GM23248 (cell line): ENCODE data around the gene CPNE2. TPM values are rescaled to one million over a fixed set of nuclear protein-coding genes. Genes with fewer than 3 reads are reported as not detected.

Experiments
- DNase-seq: peaks from one replicate; pipeline ENCODE4 v3.0.0-alpha.2; 2015
- H2AFZ ChIP-seq: fragments of 200-600 bp; sonication (generic); 2 replicates; pipeline ENCODE4 v1.6.1; 2016; ENCODE audit warnings: antibody characterized with exemption
- H3F3A ChIP-seq: fragments of 200-600 bp; sonication (generic); 2 replicates; pipeline ENCODE4 v1.6.1; 2016; ENCODE audit warnings: mild to moderate bottlenecking, antibody characterized with exemption, mixed run types; ENCODE audit not compliant: insufficient read depth
- H3K27ac ChIP-seq: fragments of 200-600 bp; sonication (generic); 2 replicates; pipeline ENCODE4 v1.5.1; 2016; ENCODE audit warnings: mild to moderate bottlenecking
- H3K27me3 ChIP-seq: fragments of 200-600 bp; sonication (generic); replicated peaks from 2 replicates; pipeline ENCODE4 v1.6.1; 2016; ENCODE audit warnings: mild to moderate bottlenecking; ENCODE audit not compliant: insufficient read depth
- H3K36me3 ChIP-seq: fragments of 200-600 bp; sonication (generic); 2 replicates; pipeline ENCODE4 v1.6.1; 2016; ENCODE audit warnings: low read depth, mild to moderate bottlenecking
- H3K4me1 ChIP-seq: fragments of 200-600 bp; sonication (generic); 2 replicates; pipeline ENCODE4 v1.6.1; 2016; ENCODE audit warnings: mild to moderate bottlenecking; ENCODE audit not compliant: insufficient read depth
- H3K4me2 ChIP-seq: fragments of 200-600 bp; sonication (generic); one replicate; pipeline ENCODE4 v1.6.1; 2016; ENCODE audit warnings: mild to moderate bottlenecking; ENCODE audit not compliant: unreplicated experiment
- H3K4me3 ChIP-seq: fragments of 200-600 bp; sonication (generic); 2 replicates; pipeline ENCODE4 v1.5.1; 2016; ENCODE audit warnings: mild to moderate bottlenecking
- H3K79me2 ChIP-seq: fragments of 200-600 bp; sonication (generic); 2 replicates; pipeline ENCODE4 v1.6.1; 2016; ENCODE audit warnings: mild to moderate bottlenecking; ENCODE audit not compliant: insufficient read depth
- H3K9ac ChIP-seq: fragments of 200-600 bp; sonication (generic); 2 replicates; pipeline ENCODE4 v1.6.1; 2016; ENCODE audit warnings: mild to moderate bottlenecking
- H3K9me2 ChIP-seq: fragments of 200-600 bp; sonication (generic); 2 replicates; pipeline ENCODE4 v1.6.1; 2016; ENCODE audit warnings: mixed run types, mild to moderate bottlenecking, moderate library complexity; ENCODE audit not compliant: insufficient read depth
- H3K9me3 ChIP-seq: fragments of 200-600 bp; sonication (generic); one replicate; pipeline ENCODE4 v1.6.1; 2017; ENCODE audit warnings: low read depth
- H4K20me1 ChIP-seq: fragments of 200-600 bp; sonication (generic); 2 replicates; pipeline ENCODE4 v1.6.0; 2016; ENCODE audit not compliant: insufficient read depth
- EZH2 ChIP-seq: fragments of 200-600 bp; sonication (generic); IDR thresholded peaks from 2 replicates; pipeline ENCODE4 v1.6.1; 2018; ENCODE audit warnings: antibody characterized with exemption, mild to moderate bottlenecking; ENCODE audit not compliant: insufficient read depth, poor library complexity, severe bottlenecking
- EZH2phosphoT487 ChIP-seq: fragments of 200-600 bp; sonication (generic); IDR thresholded peaks from 2 replicates; pipeline ENCODE4 v1.6.1; 2018; ENCODE audit warnings: antibody characterized with exemption, moderate library complexity, mild to moderate bottlenecking, low read depth; ENCODE audit not compliant: insufficient read depth
- whole genome bisulfite sequencing, 2 experiments: methylation state at CpG; one replicate each; pipeline ENCODE4 v1.1.6; 2015 to 2017; ENCODE audit warnings: low lambda C conversion rate in 2 of 2, low coverage in 1 of 2; ENCODE audit errors: missing lambda C conversion rate in 2 of 2; 5-methylcytosine and 5-hydroxymethylcytosine counted together
- in situ Hi-C: fragments of 300-500 bp; cut with MboI; formaldehyde crosslinking; loops from 2 replicates; pipeline ENCODE4 v1.15.0; 2020
- polyA plus RNA-seq: library from polyadenylated mRNA; unstranded; fragments of >200 nt; fragmentation: Nextera tagmentation; extraction: Ambion mirVana; gene quantifications from 2 replicates; pipeline ENCODE4 v1.2.1, GENCODE V29; 2016
- total RNA-seq: library from RNA; depleted of rRNA; stranded (reverse); fragments of >200 nt; shearing (Covaris generic); gene quantifications from 2 replicates; pipeline ENCODE4 v1.2.3, GENCODE V29; 2014

The CPNE2 gene
- total and polyA plus RNA-seq, 2 experiments from 2014 or later = 9.0 to 13.9 TPM

GRCh38 chr16:57102888-57103851 is 10.8 kb downstream of the CPNE2 start:
- Histone ChIP-seq H3K4me2 (no peak overlapping the region), H3K36me3 (no peaks in the 10 kb centered on the region), H3K79me2 (no peaks in the 10 kb centered on the region), H3K4me3 (no peak overlapping the region), H3K9me2 (no peaks in the 10 kb centered on the region), H4K20me1 (no peaks in the 10 kb centered on the region), H3F3A (no peaks in the 10 kb centered on the region), H3K27ac (no peak overlapping the region), H3K27me3 (no peaks in the 10 kb centered on the region), H3K9me3 (no peaks in the 10 kb centered on the region), H3K4me1 (0 out of 2 replicates have a peak, but pooled peaks cover 6% of the 10 kb centered on the region), H2AFZ (no peak overlapping the region), H3K9ac (no peak overlapping the region)
- in situ Hi-C loops = no loop called here
- TF ChIP-seq EZH2phosphoT487 (no peak), EZH2 (no peak)
- no peak for DNase-seq
- whole genome bisulfite sequencing, 2 experiments = 85 to 86% methylated on average over 16 of the region's 16 CpGs

GRCh38 chr16:57104706-57105105 is 12.3 kb downstream of the CPNE2 start:
- Histone ChIP-seq H3K9me2 (no peaks in the 10 kb centered on the region), H3K9me3 (no peaks in the 10 kb centered on the region), H3K79me2 (no peaks in the 10 kb centered on the region), H2AFZ (no peak overlapping the region), H3K4me2 (no peak overlapping the region), H3K4me1 (0 out of 2 replicates have a peak, but pooled peaks cover 6% of the 10 kb centered on the region), H3K4me3 (no peak overlapping the region), H3K9ac (no peak overlapping the region), H3K36me3 (no peaks in the 10 kb centered on the region), H3K27me3 (no peaks in the 10 kb centered on the region), H3K27ac (no peak overlapping the region), H3F3A (no peaks in the 10 kb centered on the region), H4K20me1 (no peaks in the 10 kb centered on the region)
- 80 to 88% methylated on average over 3 of the region's 3 CpGs for WGBS, 2 experiments
- no peak for DNase-seq
- in situ Hi-C loops = no loop called here
- TF ChIP-seq EZH2phosphoT487 (no peak), EZH2 (no peak)

- Histone ChIP-seq H3K36me3 (no peaks in the 10 kb centered on the region), H3K27ac (no peak overlapping the region), H3K4me2 (no peak overlapping the region), H3K9me3 (no peaks in the 10 kb centered on the region), H3K79me2 (no peaks in the 10 kb centered on the region), H3K4me3 (no peak overlapping the region), H3K9ac (no peak overlapping the region), H3K27me3 (no peaks in the 10 kb centered on the region), H4K20me1 (no peaks in the 10 kb centered on the region), H2AFZ (no peak overlapping the region), H3K4me1 (0 out of 2 replicates have a peak, but pooled peaks cover 2% of the 10 kb centered on the region), H3F3A (no peaks in the 10 kb centered on the region), H3K9me2 (no peaks in the 10 kb centered on the region)
- in situ Hi-C loops = no loop called here
- 93 to 100% methylated on average over 7 of the region's 7 CpGs for WGBS, 2 experiments
- no peak for DNase-seq
- TF ChIP-seq EZH2phosphoT487 = no peak
- TF ChIP-seq EZH2 = no peak
Measured at GRCh38 chr16:57105184-57105583, 12.8 kb downstream of the CPNE2 start.

- Histone ChIP-seq H3K9me3 (no peaks in the 10 kb centered on the region), H3K4me1 (no peaks in the 10 kb centered on the region), H2AFZ (no peak overlapping the region), H3K27me3 (no peaks in the 10 kb centered on the region), H3K36me3 (no peaks in the 10 kb centered on the region), H3K4me2 (no peak overlapping the region), H3K9me2 (no peaks in the 10 kb centered on the region), H4K20me1 (no peaks in the 10 kb centered on the region), H3K79me2 (no peaks in the 10 kb centered on the region), H3K4me3 (no peak overlapping the region), H3K9ac (no peak overlapping the region), H3F3A (no peaks in the 10 kb centered on the region), H3K27ac (no peak overlapping the region)
- no peak for DNase-seq
- in situ Hi-C loops = no loop called here
- 84 to 100% methylated on average over 2 of the region's 2 CpGs for WGBS, 2 experiments
- TF ChIP-seq EZH2 (no peak), EZH2phosphoT487 (no peak)
Measured at GRCh38 chr16:57106767-57107166, 14.4 kb downstream of the CPNE2 start.
